Measurements from ENCODE around the gene BTNL9.
"Not testable (repeated sequence)": the region's sequence is repeated elsewhere in the genome, so short reads cannot be mapped to it uniquely, and the experiment has no call there.

Gene BTNL9

GRCh38 chr5:181043285-181044092 is 3.4 kb downstream of the BTNL9 start:
- no peak for DNase-seq

- DNase-seq: no peak
Measured at GRCh38 chr5:181044093-181044599, 4.1 kb downstream of the BTNL9 start.

GRCh38 chr5:181044662-181045305 is 4.7 kb downstream of the BTNL9 start:
- DNase-seq: no peak

GRCh38 chr5:181045316-181045715 is 5.2 kb downstream of the BTNL9 start:
- DNase-seq: no peak

- not testable (repeated sequence) for DNase-seq
Measured at GRCh38 chr5:181045857-181046256, 5.8 kb downstream of the BTNL9 start.

- no peak for DNase-seq
Measured at GRCh38 chr5:181047288-181047687, 7.2 kb downstream of the BTNL9 start.

GRCh38 chr5:181047921-181048320 is 7.9 kb downstream of the BTNL9 start:
- DNase-seq: no peak

GRCh38 chr5:181050016-181050415 is 9.9 kb downstream of the BTNL9 start:
- DNase-seq: no peak

- DNase-seq: no peak
Measured at GRCh38 chr5:181051841-181052671, 12.0 kb downstream of the BTNL9 start.

- DNase-seq: no peak
Measured at GRCh38 chr5:181052672-181053487, 12.8 kb downstream of the BTNL9 start.

GRCh38 chr5:181053488-181054121 is 13.5 kb downstream of the BTNL9 start:
- no peak for DNase-seq

- no peak for DNase-seq
Measured at GRCh38 chr5:181054138-181054537, 14.1 kb downstream of the BTNL9 start.

- DNase-seq: no peak
Measured at GRCh38 chr5:181054871-181055459, 14.9 kb downstream of the BTNL9 start.

GRCh38 chr5:181056431-181056830 is 16.4 kb downstream of the BTNL9 start:
- no peak for DNase-seq

GRCh38 chr5:181058321-181058720 is 18.3 kb downstream of the BTNL9 start:
- no peak for DNase-seq

GRCh38 chr5:181058786-181059296 is 18.8 kb downstream of the BTNL9 start:
- no peak for DNase-seq

- no peak for DNase-seq
Measured at GRCh38 chr5:181059297-181060230, 19.5 kb downstream of the BTNL9 start.

GRCh38 chr5:181060231-181060590 is 20.1 kb downstream of the BTNL9 start:
- no peak for DNase-seq

- no peak for DNase-seq
Measured at GRCh38 chr5:181060924-181061323, 20.9 kb downstream of the BTNL9 start.

- DNase-seq: no peak
Measured at GRCh38 chr5:181061645-181062044, 21.6 kb downstream of the BTNL9 start.

Data from SIG-M5 (cell line).